PC-3 (cell line): ENCODE results near the gene COL6A6. TPM values are rescaled to one million over a fixed set of nuclear protein-coding genes. Genes with fewer than 3 reads are reported as not detected.

ENCODE experiments used
- ATAC-seq: fragments of 200-7000 bp; cut with Tn5 transposase; 2 replicates; pipeline ENCODE4 v1.9.1; 2020; ENCODE audit warnings: mild to moderate bottlenecking, moderate library complexity
- BruUV-seq: library from RNA; stranded (reverse); fragments of 400-500 nt; replicated peaks from 2 replicates; lab custom pipeline; 2021; lab: Mats Ljungman, UMichigan
- CTCF ChIA-PET: fragments of 300-600 bp; sonication (Branson Sonifier 250); formaldehyde crosslinking; loops from one replicate; lab custom pipeline; 2022; ENCODE audit warnings: antibody characterized with exemption; lab: Charles Lee
- POLR2A ChIA-PET: fragments of 300-600 bp; sonication (Branson Sonifier 250); formaldehyde crosslinking; loops from one replicate; lab custom pipeline; 2022; ENCODE audit warnings: antibody characterized with exemption; ENCODE audit not compliant: unreplicated experiment; lab: Charles Lee
- DNase-seq: peaks from one replicate; pipeline ENCODE4 v3.0.0-alpha.2; 2015
- H2AFZ ChIP-seq: fragments of 300-600 bp; sonication (generic); 2 replicates; pipeline ENCODE4 v1.6.0; 2016; ENCODE audit warnings: antibody characterized with exemption, low read length
- H3F3A ChIP-seq: fragments of 300-600 bp; sonication (generic); one replicate; pipeline ENCODE4 v1.6.0; 2017; ENCODE audit warnings: antibody characterized with exemption, low read length, control low read depth, mild to moderate bottlenecking; ENCODE audit not compliant: unreplicated experiment
- H3K27ac ChIP-seq: fragments of 300-600 bp; sonication (generic); 2 replicates; pipeline ENCODE4 v1.5.1; 2016; ENCODE audit warnings: mild to moderate bottlenecking, low read length
- H3K27me3 ChIP-seq: fragments of 300-600 bp; sonication (generic); 2 replicates; pipeline ENCODE4 v1.6.1; 2016; ENCODE audit warnings: low read length, mixed read lengths
- H3K36me3 ChIP-seq: fragments of 300-600 bp; sonication (generic); 2 replicates; pipeline ENCODE4 v1.6.1; 2016; ENCODE audit warnings: low read depth, mixed run types, low read length, mixed read lengths
- H3K4me1 ChIP-seq: fragments of 300-600 bp; sonication (generic); 2 replicates; pipeline ENCODE4 v1.5.1; 2016; ENCODE audit warnings: low read length; ENCODE audit not compliant: insufficient read depth
- H3K4me2 ChIP-seq: fragments of 300-600 bp; sonication (generic); 2 replicates; pipeline ENCODE4 v1.6.0; 2016; ENCODE audit warnings: low read length
- H3K4me3 ChIP-seq: fragments of 300-600 bp; sonication (generic); 2 replicates; pipeline ENCODE4 v1.5.1; 2016; ENCODE audit warnings: mild to moderate bottlenecking, low read length, mixed read lengths
- H3K79me2 ChIP-seq: fragments of 300-600 bp; sonication (generic); 2 replicates; pipeline ENCODE4 v1.6.1; 2017; ENCODE audit warnings: low read length, mixed read lengths
- H3K9ac ChIP-seq: fragments of 300-600 bp; sonication (generic); 2 replicates; pipeline ENCODE4 v1.6.0; 2016; ENCODE audit warnings: mild to moderate bottlenecking, low read length
- H3K9me2 ChIP-seq: fragments of 300-600 bp; sonication (generic); replicated peaks from 2 replicates; pipeline ENCODE4 v1.6.1; 2016; ENCODE audit warnings: mixed run types, low read length, mixed read lengths
- H3K9me3 ChIP-seq: fragments of 300-600 bp; sonication (generic); 2 replicates; pipeline ENCODE4 v1.6.1; 2016; ENCODE audit warnings: low read length, mixed read lengths
- H4K20me1 ChIP-seq: fragments of 300-600 bp; sonication (generic); 2 replicates; pipeline ENCODE4 v1.6.1; 2016; ENCODE audit warnings: low read length, mixed read lengths
- EZH2 ChIP-seq: fragments of 300-600 bp; sonication (generic); IDR thresholded peaks from one replicate; pipeline ENCODE4 v1.6.1; 2017; ENCODE audit warnings: antibody characterized with exemption, mild to moderate bottlenecking, low read length; ENCODE audit not compliant: unreplicated experiment
- EZH2phosphoT487 ChIP-seq: fragments of 300-600 bp; sonication (generic); IDR thresholded peaks from 2 replicates; pipeline ENCODE4 v1.6.1; 2018; ENCODE audit warnings: mild to moderate bottlenecking, antibody characterized with exemption, low read length, borderline replicate concordance
- intact Hi-C: fragments of 100-400 bp; cut with micrococcal nuclease; formaldehyde crosslinking; loops from 2 replicates; pipeline ENCODE4 v1.9.0; 2023
- total RNA-seq: library from RNA; depleted of rRNA; stranded (reverse); fragments of >200 nt; gene quantifications from 2 replicates; pipeline ENCODE4 v1.2.3, GENCODE V29; 2014
- TF ChIP-seq, protein P1 (sequence below): fragments of 300-600 bp; sonication (generic); conservative IDR thresholded peaks from 2 replicates; pipeline ENCODE4 v1.5.1; 2017; ENCODE audit warnings: antibody characterized with exemption, low read depth, mild to moderate bottlenecking, low read length

COL6A6 gene
- total RNA-seq, 1 experiment from 2014 or later, result not detected

DNA sequence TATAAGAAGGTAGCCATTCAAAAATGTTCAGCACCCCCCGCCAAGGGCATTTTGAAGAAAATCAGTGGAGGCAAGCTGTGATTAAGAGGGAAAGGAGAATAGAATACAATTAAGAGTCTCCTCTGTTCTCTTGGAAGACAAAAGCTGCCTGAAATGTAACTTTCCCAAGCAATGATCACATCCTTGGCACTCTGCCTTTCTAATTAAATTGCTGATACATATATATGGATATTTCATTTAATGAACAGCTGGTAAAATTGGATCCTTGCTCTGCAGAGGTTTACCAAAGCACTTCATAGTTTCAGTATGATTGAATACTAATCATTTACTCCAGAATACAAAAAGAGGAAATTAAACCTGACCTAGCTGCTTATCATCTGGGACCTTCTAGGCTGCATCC is 10.4 kb downstream of the COL6A6 start:
- ATAC-seq, result no peak
- Histone ChIP-seq H3K9ac (no peak overlapping the region), H4K20me1 (no peaks in the 10 kb centered on the region), H2AFZ (no peak overlapping the region), H3K9me2 (no peaks in the 10 kb centered on the region), H3K36me3 (no peaks in the 10 kb centered on the region), H3K4me3 (no peak overlapping the region), H3K27me3 (peaks cover 46% of the 10 kb centered on the region), H3K79me2 (no peaks in the 10 kb centered on the region), H3K4me1 (no peaks in the 10 kb centered on the region), H3K9me3 (no peaks in the 10 kb centered on the region), H3F3A (no peaks in the 10 kb centered on the region), H3K27ac (no peak overlapping the region), H3K4me2 (no peak overlapping the region)
- no peak for DNase-seq
- CTCF ChIA-PET, result no interaction called here
- TF ChIP-seq, protein P1, sequence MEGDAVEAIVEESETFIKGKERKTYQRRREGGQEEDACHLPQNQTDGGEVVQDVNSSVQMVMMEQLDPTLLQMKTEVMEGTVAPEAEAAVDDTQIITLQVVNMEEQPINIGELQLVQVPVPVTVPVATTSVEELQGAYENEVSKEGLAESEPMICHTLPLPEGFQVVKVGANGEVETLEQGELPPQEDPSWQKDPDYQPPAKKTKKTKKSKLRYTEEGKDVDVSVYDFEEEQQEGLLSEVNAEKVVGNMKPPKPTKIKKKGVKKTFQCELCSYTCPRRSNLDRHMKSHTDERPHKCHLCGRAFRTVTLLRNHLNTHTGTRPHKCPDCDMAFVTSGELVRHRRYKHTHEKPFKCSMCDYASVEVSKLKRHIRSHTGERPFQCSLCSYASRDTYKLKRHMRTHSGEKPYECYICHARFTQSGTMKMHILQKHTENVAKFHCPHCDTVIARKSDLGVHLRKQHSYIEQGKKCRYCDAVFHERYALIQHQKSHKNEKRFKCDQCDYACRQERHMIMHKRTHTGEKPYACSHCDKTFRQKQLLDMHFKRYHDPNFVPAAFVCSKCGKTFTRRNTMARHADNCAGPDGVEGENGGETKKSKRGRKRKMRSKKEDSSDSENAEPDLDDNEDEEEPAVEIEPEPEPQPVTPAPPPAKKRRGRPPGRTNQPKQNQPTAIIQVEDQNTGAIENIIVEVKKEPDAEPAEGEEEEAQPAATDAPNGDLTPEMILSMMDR, result no peak
- TF ChIP-seq EZH2phosphoT487 (no peak), EZH2 (no peak)
- BruUV-seq, result no TSS peak
- intact Hi-C loops, result no loop called here
- POLR2A ChIA-PET, result no interaction called here

DNA sequence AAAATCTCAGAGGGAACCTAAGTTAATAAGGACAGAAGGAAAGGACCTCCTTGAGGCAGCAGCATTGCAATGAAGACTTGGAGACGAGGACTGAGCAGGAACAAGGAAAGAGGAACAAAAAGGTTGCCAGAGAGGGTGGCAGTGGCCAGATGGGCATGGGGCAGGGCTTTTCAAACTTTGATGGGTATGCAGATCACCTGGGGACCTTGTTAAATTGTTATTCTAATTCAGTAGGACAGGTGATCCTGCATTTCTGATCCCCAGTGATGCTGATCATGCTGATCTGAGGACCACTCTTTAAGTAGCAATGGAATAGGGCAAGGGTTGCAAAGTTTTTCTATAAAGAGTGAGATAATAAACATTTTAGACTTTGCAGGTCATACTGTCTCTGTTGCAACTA is 11.1 kb downstream of the COL6A6 start:
- no peaks in the 10 kb centered on the region for H3K9me2 ChIP-seq
- DNase-seq (no peak), ATAC-seq (no peak)
- H3K4me3 ChIP-seq, result no peak overlapping the region
- BruUV-seq, result no TSS peak
- no peak overlapping the region for H2AFZ ChIP-seq
- H3K9me3 ChIP-seq, result no peaks in the 10 kb centered on the region
- no peaks in the 10 kb centered on the region for H3F3A ChIP-seq
- no peaks in the 10 kb centered on the region for H3K4me1 ChIP-seq
- H3K27me3 ChIP-seq, result peaks cover 43% of the 10 kb centered on the region
- ChIA-PET POLR2A (interaction anchor here (0.6 kb wide), 1 partner anchor 172 kb away, joined by 4 read pairs; no protein-coding TSS in a partner anchor), CTCF (no interaction called here)
- H3K79me2 ChIP-seq, result no peaks in the 10 kb centered on the region
- no peaks in the 10 kb centered on the region for H3K36me3 ChIP-seq
- no peak overlapping the region for H3K27ac ChIP-seq
- no peaks in the 10 kb centered on the region for H4K20me1 ChIP-seq
- H3K4me2 ChIP-seq, result no peak overlapping the region
- intact Hi-C loops, result no loop called here
- H3K9ac ChIP-seq, result no peak overlapping the region
- TF ChIP-seq EZH2 (no peak), EZH2phosphoT487 (no peak)
- TF ChIP-seq, protein P1, result no peak

GRCh38 chr3:130529486-130530215 is 12.7 kb downstream of the COL6A6 start:
- H3F3A ChIP-seq, result no peaks in the 10 kb centered on the region
- H3K4me3 ChIP-seq, result no peak overlapping the region
- H3K79me2 ChIP-seq, result no peaks in the 10 kb centered on the region
- H4K20me1 ChIP-seq, result no peaks in the 10 kb centered on the region
- intact Hi-C loops, result no loop called here
- H3K4me1 ChIP-seq, result no peaks in the 10 kb centered on the region
- POLR2A ChIA-PET, result no interaction called here
- CTCF ChIA-PET, result no interaction called here
- no peak overlapping the region for H3K4me2 ChIP-seq
- H3K9ac ChIP-seq, result no peak overlapping the region
- BruUV-seq, result no TSS peak
- H3K27me3 ChIP-seq, result peaks cover 40% of the 10 kb centered on the region
- DNase-seq, result no peak
- no peak overlapping the region for H2AFZ ChIP-seq
- TF ChIP-seq, protein P1, result no peak
- TF ChIP-seq EZH2 (no peak), EZH2phosphoT487 (no peak)
- H3K9me3 ChIP-seq, result no peaks in the 10 kb centered on the region
- no peaks in the 10 kb centered on the region for H3K9me2 ChIP-seq
- ATAC-seq, result no peak
- no peaks in the 10 kb centered on the region for H3K36me3 ChIP-seq
- H3K27ac ChIP-seq, result no peak overlapping the region
